A549 (cell line): Measurements from ENCODE around the gene PSORS1C1. TPM values are rescaled to one million over a fixed set of nuclear protein-coding genes. Genes with fewer than 3 reads are reported as not detected.

Experiments
- ATAC-seq, 2 experiments: fragments of 200-7000 bp in 1 of 2; fragments of >200 bp in 1 of 2; cut with Nextera tagmentation in 1 of 2; cut with Tn5 transposase in 1 of 2; 3 replicates each; pipeline versions ENCODE4 v1.8.0 to v1.9.1; 2018 to 2020; ENCODE audit warnings: mild to moderate bottlenecking in 1 of 2, moderate library complexity in 1 of 2
- CTCF ChIA-PET: fragments of 300-600 bp; sonication (Branson Sonifier 250); formaldehyde crosslinking; extraction: SDS; loops from one replicate; lab custom pipeline; 2021; ENCODE audit warnings: antibody characterized with exemption, inconsistent platforms; lab: Yijun Ruan, JAX
- POLR2A ChIA-PET: fragments of 350-600 bp; formaldehyde crosslinking; extraction: SDS; loops from one replicate; lab custom pipeline; 2021; ENCODE audit warnings: antibody characterized with exemption, inconsistent platforms; lab: Yijun Ruan, JAX
- DNase-seq, 2 experiments: peaks; one replicate each; pipeline versions ENCODE4 v3.0.0 to v3.0.0-alpha.2; 2011 to 2016; ENCODE audit warnings: low read depth in 1 of 2, low spot score in 1 of 2
- FAIRE-seq: peaks from 2 replicates; lab custom pipeline; 2011; peaks lifted over from hg19 to GRCh38; lab: Jason Lieb, UNC
- H3K27ac ChIP-seq, 2 experiments: fragments of >200 bp; sonication (Bioruptor Twin); formaldehyde crosslinking; 3 replicates each; pipeline ENCODE4 v1.5.1; 2016 to 2017
- H3K4me1 ChIP-seq: fragments of >200 bp; sonication (Bioruptor Twin); formaldehyde crosslinking; 3 replicates; pipeline ENCODE4 v1.6.1; 2016
- H3K4me2 ChIP-seq: fragments of >200 bp; sonication (Bioruptor Twin); formaldehyde crosslinking; 3 replicates; pipeline ENCODE4 v1.6.1; 2016
- H3K4me3 ChIP-seq: fragments of >200 bp; sonication (Bioruptor Twin); formaldehyde crosslinking; 3 replicates; pipeline ENCODE4 v1.5.1; 2016
- H3K9me3 ChIP-seq: fragments of >200 bp; sonication (Bioruptor Twin); formaldehyde crosslinking; 3 replicates; pipeline ENCODE4 v1.6.1; 2016
- BHLHE40 ChIP-seq: IDR thresholded peaks from 2 replicates; pipeline ENCODE4 v1.6.1; 2012; ENCODE audit warnings: low read depth, low read length, inconsistent platforms
- CBX8 ChIP-seq: fragments of 200-600 bp; sonication (generic); IDR thresholded peaks from 2 replicates; pipeline ENCODE4 v1.6.1; 2016
- E2F6 ChIP-seq: IDR thresholded peaks from 2 replicates; pipeline ENCODE4 v1.6.1; 2012; ENCODE audit warnings: low read depth, borderline replicate concordance
- EHF ChIP-seq: fragments of 250-450 bp; sonication (Bioruptor Pico); IDR thresholded peaks from 2 replicates; pipeline ENCODE4 v1.5.0; 2020; ENCODE audit warnings: mild to moderate bottlenecking
- ELK1 ChIP-seq: fragments of 150-350 bp; IDR thresholded peaks from 2 replicates; pipeline ENCODE4 v1.6.1; 2014; ENCODE audit warnings: low read depth, mild to moderate bottlenecking, low read length
- FOXS1 ChIP-seq: fragments of 250-450 bp; sonication (Bioruptor Pico); IDR thresholded peaks from 2 replicates; pipeline ENCODE4 v1.5.0; 2020; ENCODE audit warnings: mild to moderate bottlenecking, moderate library complexity
- HMGXB4 ChIP-seq: fragments of 250-450 bp; sonication (Bioruptor Pico); IDR thresholded peaks from 2 replicates; pipeline ENCODE4 v1.5.0; 2021; ENCODE audit warnings: mild to moderate bottlenecking, moderate library complexity, borderline replicate concordance
- HOXB5 ChIP-seq: fragments of 250-450 bp; sonication (Bioruptor Pico); IDR thresholded peaks from 2 replicates; pipeline ENCODE4 v1.5.0; 2020; ENCODE audit warnings: mild to moderate bottlenecking, moderate library complexity
- MAFK ChIP-seq: fragments of 450-650 bp; IDR thresholded peaks from 2 replicates; pipeline ENCODE4 v1.6.1; 2014; ENCODE audit not compliant: partially characterized antibody
- MAZ ChIP-seq: fragments of 150-350 bp; IDR thresholded peaks from 2 replicates; pipeline ENCODE4 v1.6.1; 2014; ENCODE audit warnings: antibody characterized with exemption, low read depth, low read length, borderline replicate concordance
- MYC ChIP-seq: IDR thresholded peaks from 2 replicates; pipeline ENCODE4 v1.6.1; 2012; ENCODE audit warnings: mild to moderate bottlenecking, inconsistent platforms, low read length, improper control_type of control experiment, borderline replicate concordance
- PBX3 ChIP-seq: IDR thresholded peaks from 2 replicates; pipeline ENCODE4 v1.6.1; 2012
- POLR2A ChIP-seq: IDR thresholded peaks from 2 replicates; pipeline ENCODE4 v1.6.1; 2012; ENCODE audit warnings: mild to moderate bottlenecking, low read length
- RCOR1 ChIP-seq: fragments of 150-350 bp; IDR thresholded peaks from 2 replicates; pipeline ENCODE4 v1.6.1; 2014; ENCODE audit warnings: antibody characterized with exemption, low read length, low read depth
- RFX5 ChIP-seq: fragments of 450-650 bp; IDR thresholded peaks from 2 replicates; pipeline ENCODE4 v1.7.1; 2014; ENCODE audit warnings: antibody characterized with exemption, mild to moderate bottlenecking, moderate library complexity
- RNF2 ChIP-seq: fragments of 200-600 bp; sonication (generic); IDR thresholded peaks from 2 replicates; pipeline ENCODE4 v1.6.1; 2016; ENCODE audit warnings: low read depth, mild to moderate bottlenecking, antibody characterized with exemption, moderate library complexity, borderline replicate concordance
- SMC3 ChIP-seq: fragments of >200 bp; sonication (Bioruptor Twin); formaldehyde crosslinking; IDR thresholded peaks from 3 replicates; pipeline ENCODE4 v1.6.1; 2018; ENCODE audit warnings: inconsistent platforms
- TP53 ChIP-seq: fragments of 250-450 bp; sonication (Bioruptor Pico); IDR thresholded peaks from 2 replicates; pipeline ENCODE4 v1.5.0; 2021; ENCODE audit warnings: mild to moderate bottlenecking, moderate library complexity
- USF2 ChIP-seq: fragments of 450-650 bp; IDR thresholded peaks from 2 replicates; pipeline ENCODE4 v1.6.1; 2014; ENCODE audit warnings: antibody characterized with exemption
- ZNF302 ChIP-seq: fragments of 250-450 bp; sonication (Bioruptor Pico); IDR thresholded peaks from 2 replicates; pipeline ENCODE4 v1.9.0; 2021; ENCODE audit warnings: inconsistent platforms, mild to moderate bottlenecking, moderate library complexity
- WGBS: methylation state at CpG from one replicate; pipeline ENCODE4 v1.1.6; 2017; ENCODE audit errors: missing lambda C conversion rate; 5-methylcytosine and 5-hydroxymethylcytosine counted together
- polyA plus RNA-seq, 4 experiments: library from polyadenylated mRNA; depleted of rRNA in 3 of 4; stranded (reverse); fragments of >200 nt; fragmentation: RNase III in 1 of 4; extraction: RNeasy Plus Mini Kit Qiagen cat#74134 plus additional on column Dnase treatment in 1 of 4; gene quantifications; 2 replicates in 3 of 4; 3 replicates in 1 of 4; pipeline ENCODE4 v1.2.3, GENCODE V29; 2011 to 2017

PSORS1C1 gene
- polyA plus RNA-seq, 2 of the 4 experiments (the other 2 are of a cell fraction) = 2.3 to 4.3 TPM

GRCh38 chr6:31170987-31171671 lies 56.5 kb downstream of the PSORS1C1 start:
- POLR2A ChIA-PET = no interaction called here

More at GRCh38 chr6:31170987-31171671, 56.5 kb downstream of the PSORS1C1 start:
- H3K4me2 ChIP-seq = no peak overlapping the region
- DNase-seq = no peak
- no peak for ATAC-seq
- no peak for TF ChIP-seq RNF2
- no peak for TF ChIP-seq SMC3
- no peak for TF ChIP-seq BHLHE40
- no peak for TF ChIP-seq CBX8
- TF ChIP-seq FOXS1 (CRISPR knock-in tag) = no peak
- TF ChIP-seq ZNF302 (CRISPR knock-in tag) = no peak
- TF ChIP-seq RFX5 = no peak
- no peak for TF ChIP-seq POLR2A
- no peak for TF ChIP-seq MAFK
- TF ChIP-seq ELK1 = no peak
- TF ChIP-seq E2F6 = no peak
- no peak for TF ChIP-seq MYC
- TF ChIP-seq USF2 = no peak
- no peak for TF ChIP-seq HMGXB4 (CRISPR knock-in tag)
- no peak for TF ChIP-seq TP53 (CRISPR knock-in tag)
- TF ChIP-seq EHF = no peak
- no peak for TF ChIP-seq PBX3
- no peak for TF ChIP-seq HOXB5 (CRISPR knock-in tag)
- TF ChIP-seq MAZ = no peak
- TF ChIP-seq RCOR1 = no peak
- TF ChIP-seq, all 56 proteins: peak for 0
- H3K4me3 ChIP-seq = no peak overlapping the region
- WGBS = 87% methylated on average over 9 of the region's 10 CpGs
- CTCF ChIA-PET = no interaction called here
- H3K9me3 ChIP-seq = no peaks in the 10 kb centered on the region
- H3K4me1 ChIP-seq = peaks cover 8% of the 10 kb centered on the region; the same call in 2 of the 3 replicates
- no peak for FAIRE-seq
- H3K27ac ChIP-seq = no peak overlapping the region
